ENCODE results near the gene LCT. TPM values are rescaled to one million over a fixed set of nuclear protein-coding genes. Genes with fewer than 3 reads are reported as not detected.

Gene LCT
- total RNA-seq, 1 experiment from 2014 or later = 0.82 TPM

DNA sequence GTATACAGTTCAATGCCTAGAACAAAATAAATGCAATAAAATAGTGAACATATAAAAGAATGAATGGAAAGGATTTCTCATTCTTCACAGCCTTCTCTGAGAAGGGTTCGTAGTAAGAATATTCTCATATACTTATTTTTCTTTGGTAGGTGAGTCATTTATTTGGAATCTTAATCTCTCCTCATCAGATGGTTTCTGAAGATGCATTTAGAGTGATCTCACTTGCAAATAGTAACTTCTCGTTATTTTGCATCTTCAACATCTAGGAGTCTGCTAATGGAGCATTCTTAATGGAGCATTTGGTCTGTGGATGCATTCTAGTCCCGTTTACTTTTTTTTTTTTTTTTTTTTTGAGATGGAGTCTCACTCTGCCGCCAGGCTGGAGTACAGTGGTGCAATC lies 91.4 kb downstream of the LCT start:
- intact Hi-C loops (cut with micrococcal nuclease; ENCODE audit: unreplicated experiment) = no loop called here
- Mint-ChIP-seq H3K4me3 (ENCODE audit: unreplicated experiment) (no peak overlapping the region), H3K36me3 (ENCODE audit: insufficient read depth, unreplicated experiment) (peaks cover 54% of the 10 kb centered on the region), H3K9me3 (ENCODE audit: unreplicated experiment) (no peaks in the 10 kb centered on the region), H3K27ac (ENCODE audit: unreplicated experiment) (no peak overlapping the region), H3K4me1 (ENCODE audit: low read depth, unreplicated experiment) (peaks cover 8% of the 10 kb centered on the region), H3K27me3 (ENCODE audit: insufficient read depth, unreplicated experiment) (no peaks in the 10 kb centered on the region)
- Histone ChIP-seq H3K36me3 (ENCODE audit: control insufficient read depth, insufficient read depth, low read length) (peaks cover 2% of the 10 kb centered on the region; the same call in 1 of the 2 replicates), H3K9me3 (no peaks in the 10 kb centered on the region), H3K27me3 (replicated peaks; ENCODE audit: control insufficient read depth, insufficient read depth, low read length) (no peaks in the 10 kb centered on the region), H3K4me1 (peaks cover 18% of the 10 kb centered on the region; the same call in 1 of the 2 replicates), H3K4me3 (ENCODE audit: low read depth, low read length) (no peak overlapping the region)
- TF ChIP-seq, protein P1, sequence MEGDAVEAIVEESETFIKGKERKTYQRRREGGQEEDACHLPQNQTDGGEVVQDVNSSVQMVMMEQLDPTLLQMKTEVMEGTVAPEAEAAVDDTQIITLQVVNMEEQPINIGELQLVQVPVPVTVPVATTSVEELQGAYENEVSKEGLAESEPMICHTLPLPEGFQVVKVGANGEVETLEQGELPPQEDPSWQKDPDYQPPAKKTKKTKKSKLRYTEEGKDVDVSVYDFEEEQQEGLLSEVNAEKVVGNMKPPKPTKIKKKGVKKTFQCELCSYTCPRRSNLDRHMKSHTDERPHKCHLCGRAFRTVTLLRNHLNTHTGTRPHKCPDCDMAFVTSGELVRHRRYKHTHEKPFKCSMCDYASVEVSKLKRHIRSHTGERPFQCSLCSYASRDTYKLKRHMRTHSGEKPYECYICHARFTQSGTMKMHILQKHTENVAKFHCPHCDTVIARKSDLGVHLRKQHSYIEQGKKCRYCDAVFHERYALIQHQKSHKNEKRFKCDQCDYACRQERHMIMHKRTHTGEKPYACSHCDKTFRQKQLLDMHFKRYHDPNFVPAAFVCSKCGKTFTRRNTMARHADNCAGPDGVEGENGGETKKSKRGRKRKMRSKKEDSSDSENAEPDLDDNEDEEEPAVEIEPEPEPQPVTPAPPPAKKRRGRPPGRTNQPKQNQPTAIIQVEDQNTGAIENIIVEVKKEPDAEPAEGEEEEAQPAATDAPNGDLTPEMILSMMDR (IDR thresholded peaks at IDR 0.05; ENCODE audit: insufficient read depth in 1 of 2, low read depth in 1 of 2, low read length in 1 of 2, severe bottlenecking in 1 of 2, unreplicated experiment in 1 of 2) = no peak
- POLR2A ChIA-PET = no interaction called here
- no TSS peak for BruUV-seq (replicated peaks)
- CTCF ChIA-PET = interaction anchor here (0.9 kb wide), 1 partner anchor 52 kb away, joined by 3 read pairs; no protein-coding TSS in a partner anchor
- DNase-seq = no peak

DNA sequence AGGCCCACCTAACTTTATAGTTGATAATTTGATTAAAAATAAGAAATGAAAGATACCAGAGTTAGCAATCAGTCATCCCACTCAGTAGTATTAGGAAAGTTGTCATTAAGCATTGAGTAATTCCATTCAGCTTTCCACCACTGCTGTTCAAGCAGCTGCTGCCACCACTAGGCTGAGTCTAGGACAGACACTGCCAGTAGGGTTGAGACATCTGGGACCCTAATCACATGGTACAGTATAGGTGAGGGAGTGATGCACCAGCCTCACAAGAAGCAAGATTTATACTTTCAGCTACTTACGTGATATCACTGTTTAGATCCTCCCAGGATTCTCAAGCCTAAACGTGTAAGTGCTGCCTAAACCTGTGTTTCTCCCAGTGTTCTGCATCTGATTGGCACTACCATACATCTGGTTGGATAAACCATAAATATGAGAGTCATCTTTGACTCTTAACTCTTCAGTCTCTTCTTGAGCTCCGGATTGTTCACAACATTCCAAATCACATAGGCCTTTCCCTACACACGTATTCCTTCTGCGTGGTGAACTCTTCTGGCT lies 92.1 kb downstream of the LCT start:
- ChIA-PET POLR2A (no interaction called here), CTCF (interaction anchor here (0.9 to 1.0 kb wide), 2 partner anchors 53 to 214 kb away, joined by 3 read pairs; partner anchors contain the start of genes R3HDM1 and ZRANB3)
- no peak overlapping the region for H3K27ac Mint-ChIP-seq (ENCODE audit: unreplicated experiment)
- peaks cover 49% of the 10 kb centered on the region for H3K36me3 Mint-ChIP-seq (ENCODE audit: insufficient read depth, unreplicated experiment)
- Histone ChIP-seq H3K4me3 (ENCODE audit: low read depth, low read length) (no peak overlapping the region), H3K9me3 (no peaks in the 10 kb centered on the region), H3K4me1 (peaks cover 18% of the 10 kb centered on the region; the same call in 1 of the 2 replicates), H3K27me3 (replicated peaks; ENCODE audit: control insufficient read depth, insufficient read depth, low read length) (no peaks in the 10 kb centered on the region), H3K36me3 (ENCODE audit: control insufficient read depth, insufficient read depth, low read length) (peaks cover 2% of the 10 kb centered on the region; the same call in 1 of the 2 replicates)
- no peaks in the 10 kb centered on the region for H3K27me3 Mint-ChIP-seq (ENCODE audit: insufficient read depth, unreplicated experiment)
- H3K4me3 Mint-ChIP-seq (ENCODE audit: unreplicated experiment) = no peak overlapping the region
- peaks cover 8% of the 10 kb centered on the region for H3K4me1 Mint-ChIP-seq (ENCODE audit: low read depth, unreplicated experiment)
- TF ChIP-seq, protein P1 (IDR thresholded peaks at IDR 0.05; ENCODE audit: insufficient read depth in 1 of 2, low read depth in 1 of 2, low read length in 1 of 2, severe bottlenecking in 1 of 2, unreplicated experiment in 1 of 2) = no peak
- BruUV-seq (replicated peaks) = no TSS peak
- peak; percentile 49 to 54 for DNase-seq
- H3K9me3 Mint-ChIP-seq (ENCODE audit: unreplicated experiment) = no peaks in the 10 kb centered on the region
- intact Hi-C loops (cut with micrococcal nuclease; ENCODE audit: unreplicated experiment) = no loop called here

- H3K36me3 ChIP-seq (ENCODE audit: control insufficient read depth, insufficient read depth, low read length) = 0 out of 2 replicates have a peak, but pooled peaks cover 2% of the 10 kb centered on the region
- Mint-ChIP-seq H3K27ac (ENCODE audit: unreplicated experiment) (peak overlapping the region; percentile 28), H3K4me1 (ENCODE audit: low read depth, unreplicated experiment) (peaks cover 8% of the 10 kb centered on the region), H3K27me3 (ENCODE audit: insufficient read depth, unreplicated experiment) (no peaks in the 10 kb centered on the region), H3K36me3 (ENCODE audit: insufficient read depth, unreplicated experiment) (peaks cover 39% of the 10 kb centered on the region), H3K4me3 (ENCODE audit: unreplicated experiment) (peak overlapping the region; percentile 90), H3K9me3 (ENCODE audit: unreplicated experiment) (no peaks in the 10 kb centered on the region)
- POLR2A ChIA-PET = no interaction called here
- H3K4me3 ChIP-seq (ENCODE audit: low read depth, low read length) = no peak overlapping the region
- no TSS peak for BruUV-seq (replicated peaks)
- H3K9me3 ChIP-seq = no peaks in the 10 kb centered on the region
- H3K27me3 ChIP-seq (replicated peaks; ENCODE audit: control insufficient read depth, insufficient read depth, low read length) = no peaks in the 10 kb centered on the region
- CTCF ChIA-PET = interaction anchor here (1.0 kb wide), 1 partner anchor 213 kb away, joined by 3 read pairs; the partner anchor contains the start of genes R3HDM1 and ZRANB3
- peaks cover 18% of the 10 kb centered on the region; the same call in 1 of the 2 replicates for H3K4me1 ChIP-seq
- TF ChIP-seq, protein P1 (IDR thresholded peaks at IDR 0.05; ENCODE audit: insufficient read depth in 1 of 2, low read depth in 1 of 2, low read length in 1 of 2, severe bottlenecking in 1 of 2, unreplicated experiment in 1 of 2) = no peak
- no peak for DNase-seq
- intact Hi-C loops (cut with micrococcal nuclease; ENCODE audit: unreplicated experiment) = no loop called here
These were observed 93.1 kb downstream of the LCT start for GRCh38 chr2:135743860-135744259.
